Measurements from ENCODE around the gene SERPINA12. TPM values are rescaled to one million over a fixed set of nuclear protein-coding genes. Genes with fewer than 3 reads are reported as not detected.

SERPINA12 gene
- total RNA-seq, 1 experiment from 2014 or later, result not detected

DNA sequence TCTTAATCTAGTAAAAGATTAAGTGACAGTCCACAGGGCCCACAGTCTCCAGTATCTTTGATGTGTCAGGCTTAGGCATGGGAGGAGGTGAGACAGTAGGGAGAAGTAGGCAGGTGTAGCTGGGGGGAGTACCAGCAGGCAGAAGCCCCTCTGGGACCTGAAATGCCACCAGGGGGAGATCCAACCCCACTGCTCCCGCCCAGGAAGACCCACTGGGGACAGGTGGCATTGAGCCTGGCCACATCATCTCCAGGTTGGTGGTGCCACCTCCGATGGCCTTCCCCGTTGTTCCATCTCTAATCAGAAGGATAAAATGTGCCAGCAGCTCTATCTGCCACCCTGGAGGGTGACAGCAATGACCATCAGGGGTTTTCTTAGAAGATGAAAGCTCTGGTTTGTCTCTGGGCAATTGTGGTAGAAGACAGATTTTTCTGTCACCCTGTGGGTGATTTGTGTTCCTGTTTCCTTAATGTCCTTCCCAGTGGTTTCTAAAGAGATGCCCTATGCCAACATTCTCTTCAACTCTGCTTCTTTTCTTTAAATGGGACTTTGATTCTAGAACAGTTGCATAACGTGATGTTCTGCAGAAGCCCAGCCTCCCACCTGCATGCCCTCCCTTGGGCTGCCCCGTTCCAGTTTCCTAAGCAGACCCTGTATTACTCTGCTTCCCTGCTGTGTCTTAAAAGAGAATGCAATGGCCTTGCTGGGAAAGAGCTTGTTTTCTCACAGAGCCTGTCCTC lies 12.3 kb upstream of the SERPINA12 start:
- H3K27ac Mint-ChIP-seq, result no peak overlapping the region
- H3K9me3 Mint-ChIP-seq, result peaks cover 19% of the 10 kb centered on the region
- ATAC-seq, result no peak
- TF ChIP-seq CREB1 (CRISPR knock-in tag; IDR thresholded peaks at IDR 0.05), result no peak
- no peak for TF ChIP-seq GTF2I (CRISPR knock-in tag; conservative IDR thresholded peaks at IDR 0.05)
- TF ChIP-seq MXD4 (CRISPR knock-in tag; IDR thresholded peaks at IDR 0.05; ENCODE audit: borderline replicate concordance), result no peak
- TF ChIP-seq ESRRA (CRISPR knock-in tag; IDR thresholded peaks at IDR 0.05; ENCODE audit: borderline replicate concordance), result no peak
- TF ChIP-seq, protein P1, sequence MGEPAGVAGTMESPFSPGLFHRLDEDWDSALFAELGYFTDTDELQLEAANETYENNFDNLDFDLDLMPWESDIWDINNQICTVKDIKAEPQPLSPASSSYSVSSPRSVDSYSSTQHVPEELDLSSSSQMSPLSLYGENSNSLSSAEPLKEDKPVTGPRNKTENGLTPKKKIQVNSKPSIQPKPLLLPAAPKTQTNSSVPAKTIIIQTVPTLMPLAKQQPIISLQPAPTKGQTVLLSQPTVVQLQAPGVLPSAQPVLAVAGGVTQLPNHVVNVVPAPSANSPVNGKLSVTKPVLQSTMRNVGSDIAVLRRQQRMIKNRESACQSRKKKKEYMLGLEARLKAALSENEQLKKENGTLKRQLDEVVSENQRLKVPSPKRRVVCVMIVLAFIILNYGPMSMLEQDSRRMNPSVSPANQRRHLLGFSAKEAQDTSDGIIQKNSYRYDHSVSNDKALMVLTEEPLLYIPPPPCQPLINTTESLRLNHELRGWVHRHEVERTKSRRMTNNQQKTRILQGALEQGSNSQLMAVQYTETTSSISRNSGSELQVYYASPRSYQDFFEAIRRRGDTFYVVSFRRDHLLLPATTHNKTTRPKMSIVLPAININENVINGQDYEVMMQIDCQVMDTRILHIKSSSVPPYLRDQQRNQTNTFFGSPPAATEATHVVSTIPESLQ (CRISPR knock-in tag; IDR thresholded peaks at IDR 0.05), result no peak
- TF ChIP-seq, protein P2, sequence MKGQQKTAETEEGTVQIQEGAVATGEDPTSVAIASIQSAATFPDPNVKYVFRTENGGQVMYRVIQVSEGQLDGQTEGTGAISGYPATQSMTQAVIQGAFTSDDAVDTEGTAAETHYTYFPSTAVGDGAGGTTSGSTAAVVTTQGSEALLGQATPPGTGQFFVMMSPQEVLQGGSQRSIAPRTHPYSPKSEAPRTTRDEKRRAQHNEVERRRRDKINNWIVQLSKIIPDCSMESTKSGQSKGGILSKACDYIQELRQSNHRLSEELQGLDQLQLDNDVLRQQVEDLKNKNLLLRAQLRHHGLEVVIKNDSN (CRISPR knock-in tag; IDR thresholded peaks at IDR 0.05), result no peak
- TF ChIP-seq TCF7 (CRISPR knock-in tag; IDR thresholded peaks at IDR 0.05; ENCODE audit: low read depth), result no peak
- TF ChIP-seq, protein P3, sequence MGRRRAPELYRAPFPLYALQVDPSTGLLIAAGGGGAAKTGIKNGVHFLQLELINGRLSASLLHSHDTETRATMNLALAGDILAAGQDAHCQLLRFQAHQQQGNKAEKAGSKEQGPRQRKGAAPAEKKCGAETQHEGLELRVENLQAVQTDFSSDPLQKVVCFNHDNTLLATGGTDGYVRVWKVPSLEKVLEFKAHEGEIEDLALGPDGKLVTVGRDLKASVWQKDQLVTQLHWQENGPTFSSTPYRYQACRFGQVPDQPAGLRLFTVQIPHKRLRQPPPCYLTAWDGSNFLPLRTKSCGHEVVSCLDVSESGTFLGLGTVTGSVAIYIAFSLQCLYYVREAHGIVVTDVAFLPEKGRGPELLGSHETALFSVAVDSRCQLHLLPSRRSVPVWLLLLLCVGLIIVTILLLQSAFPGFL (CRISPR knock-in tag; IDR thresholded peaks at IDR 0.05; ENCODE audit: borderline replicate concordance), result no peak
- H3K4me1 Mint-ChIP-seq, result peaks cover 18% of the 10 kb centered on the region
- no peak for DNase-seq (ENCODE audit: low spot score)
- CTCF ChIA-PET, result interaction anchor here (0.6 to 1.8 kb wide), 3 partner anchors 27 to 727 kb away, joined by 3 to 14 read pairs (median 9); no protein-coding TSS in a partner anchor
- H3K36me3 Mint-ChIP-seq, result peaks cover 11% of the 10 kb centered on the region
- POLR2A ChIA-PET, result no interaction called here
- no peak overlapping the region for H3K4me3 Mint-ChIP-seq
- H3K27me3 Mint-ChIP-seq (ENCODE audit: low read depth), result peaks cover 3% of the 10 kb centered on the region; the same call in 1 of the 2 replicates

DNA sequence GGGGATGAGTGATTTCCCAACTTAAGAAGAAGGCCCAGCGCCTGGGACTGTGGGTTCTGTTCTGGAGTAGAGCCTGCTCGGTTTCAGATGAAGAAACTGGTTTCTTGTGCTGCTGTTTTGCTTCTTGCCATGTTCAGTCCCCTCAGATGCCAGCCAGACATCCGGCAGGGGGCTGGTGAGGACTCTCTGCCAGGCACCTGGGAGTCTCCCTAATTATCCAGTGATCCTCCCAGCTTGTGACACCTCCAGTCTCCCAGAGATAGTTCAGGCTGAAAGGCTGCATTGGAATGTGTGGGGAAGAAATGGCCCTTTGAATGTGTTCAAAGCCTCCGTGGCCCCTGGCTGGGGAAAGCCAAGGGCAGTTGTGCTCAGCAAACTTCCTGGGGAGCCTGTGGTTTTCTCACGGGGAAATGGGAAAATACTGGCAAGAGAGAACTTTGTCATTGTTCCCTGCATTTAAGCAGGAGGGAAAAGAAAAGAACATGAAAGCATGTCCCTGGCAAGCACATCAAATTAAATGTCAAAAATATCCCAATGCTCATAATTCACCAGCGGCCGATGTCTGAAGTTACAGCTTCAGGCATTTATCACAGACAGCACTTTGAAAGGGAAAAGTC lies 8.5 kb upstream of the SERPINA12 start:
- CTCF ChIA-PET, result interaction anchor here (1.2 to 2.1 kb wide), 3 partner anchors 31 to 94 kb away, joined by 4 to 10 read pairs (median 6); no protein-coding TSS in a partner anchor
- POLR2A ChIA-PET, result no interaction called here

DNA sequence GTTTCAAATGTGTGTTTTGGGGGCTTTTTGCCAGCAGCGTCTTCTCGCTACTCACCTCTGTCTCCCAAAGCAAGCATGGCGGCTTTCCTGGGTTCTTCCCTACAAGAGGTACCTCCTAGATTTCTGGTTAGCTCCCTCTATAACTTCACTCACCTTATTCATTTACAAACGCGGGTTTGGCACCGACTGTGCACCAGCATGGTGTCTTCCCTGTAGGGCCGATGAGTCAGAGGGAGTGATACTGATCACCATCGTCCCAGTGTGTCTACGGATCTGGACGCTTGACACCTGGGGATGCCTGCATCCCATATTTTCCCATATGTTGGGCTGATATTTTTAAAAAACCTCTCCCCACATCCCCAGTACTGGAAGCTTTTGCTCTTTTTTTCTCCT lies 8.0 kb upstream of the SERPINA12 start:
- CTCF ChIA-PET, result interaction anchor here (2.1 kb wide), 2 partner anchors 31 to 94 kb away, joined by 6 to 10 read pairs; no protein-coding TSS in a partner anchor
- ATAC-seq, result peak; percentile 18; the same call in 1 of the 2 replicates
- no peak overlapping the region for H3K27ac Mint-ChIP-seq

More for the DNA sequence above, 8.5 kb upstream of the SERPINA12 start:
- ATAC-seq (peak; percentile 32; the same call in 1 of the 2 replicates), DNase-seq (ENCODE audit: low spot score) (no peak)
- H3K27ac Mint-ChIP-seq, result no peak overlapping the region; the same call in 1 of the 2 replicates
- no peak overlapping the region for H3K4me3 Mint-ChIP-seq
- peaks cover 19% of the 10 kb centered on the region for H3K4me1 Mint-ChIP-seq
- H3K36me3 Mint-ChIP-seq, result peaks cover 11% of the 10 kb centered on the region
- TF ChIP-seq, protein P4, sequence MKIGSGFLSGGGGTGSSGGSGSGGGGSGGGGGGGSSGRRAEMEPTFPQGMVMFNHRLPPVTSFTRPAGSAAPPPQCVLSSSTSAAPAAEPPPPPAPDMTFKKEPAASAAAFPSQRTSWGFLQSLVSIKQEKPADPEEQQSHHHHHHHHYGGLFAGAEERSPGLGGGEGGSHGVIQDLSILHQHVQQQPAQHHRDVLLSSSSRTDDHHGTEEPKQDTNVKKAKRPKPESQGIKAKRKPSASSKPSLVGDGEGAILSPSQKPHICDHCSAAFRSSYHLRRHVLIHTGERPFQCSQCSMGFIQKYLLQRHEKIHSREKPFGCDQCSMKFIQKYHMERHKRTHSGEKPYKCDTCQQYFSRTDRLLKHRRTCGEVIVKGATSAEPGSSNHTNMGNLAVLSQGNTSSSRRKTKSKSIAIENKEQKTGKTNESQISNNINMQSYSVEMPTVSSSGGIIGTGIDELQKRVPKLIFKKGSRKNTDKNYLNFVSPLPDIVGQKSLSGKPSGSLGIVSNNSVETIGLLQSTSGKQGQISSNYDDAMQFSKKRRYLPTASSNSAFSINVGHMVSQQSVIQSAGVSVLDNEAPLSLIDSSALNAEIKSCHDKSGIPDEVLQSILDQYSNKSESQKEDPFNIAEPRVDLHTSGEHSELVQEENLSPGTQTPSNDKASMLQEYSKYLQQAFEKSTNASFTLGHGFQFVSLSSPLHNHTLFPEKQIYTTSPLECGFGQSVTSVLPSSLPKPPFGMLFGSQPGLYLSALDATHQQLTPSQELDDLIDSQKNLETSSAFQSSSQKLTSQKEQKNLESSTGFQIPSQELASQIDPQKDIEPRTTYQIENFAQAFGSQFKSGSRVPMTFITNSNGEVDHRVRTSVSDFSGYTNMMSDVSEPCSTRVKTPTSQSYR (CRISPR knock-in tag; IDR thresholded peaks at IDR 0.05), result no peak
- TF ChIP-seq CREM (CRISPR knock-in tag; IDR thresholded peaks at IDR 0.05) (no peak), ESRRA (CRISPR knock-in tag; IDR thresholded peaks at IDR 0.05; ENCODE audit: borderline replicate concordance) (no peak), OVOL2 (CRISPR knock-in tag; IDR thresholded peaks at IDR 0.05; ENCODE audit: borderline replicate concordance) (no peak), TEAD4 (CRISPR knock-in tag; IDR thresholded peaks at IDR 0.05) (no peak)
- peaks cover 3% of the 10 kb centered on the region; the same call in 1 of the 2 replicates for H3K27me3 Mint-ChIP-seq (ENCODE audit: low read depth)
- H3K9me3 Mint-ChIP-seq, result peaks cover 15% of the 10 kb centered on the region

More for the DNA sequence above, 8.0 kb upstream of the SERPINA12 start:
- peaks cover 19% of the 10 kb centered on the region for H3K4me1 Mint-ChIP-seq
- H3K27me3 Mint-ChIP-seq (ENCODE audit: low read depth), result peaks cover under 1% of the 10 kb centered on the region; the same call in 1 of the 2 replicates
- peaks cover 15% of the 10 kb centered on the region for H3K9me3 Mint-ChIP-seq
- POLR2A ChIA-PET, result no interaction called here
- no peak overlapping the region for H3K4me3 Mint-ChIP-seq
- TF ChIP-seq MYBL2 (CRISPR knock-in tag; IDR thresholded peaks at IDR 0.05) (no peak), CREM (CRISPR knock-in tag; IDR thresholded peaks at IDR 0.05) (no peak), ZNF416 (CRISPR knock-in tag; IDR thresholded peaks at IDR 0.05) (no peak), ZBTB21 (CRISPR knock-in tag; IDR thresholded peaks at IDR 0.05; ENCODE audit: borderline replicate concordance) (no peak), GRHL2 (CRISPR knock-in tag; IDR thresholded peaks at IDR 0.05; ENCODE audit: insufficient replicate concordance, severe bottlenecking) (no peak)
- TF ChIP-seq, protein P5, sequence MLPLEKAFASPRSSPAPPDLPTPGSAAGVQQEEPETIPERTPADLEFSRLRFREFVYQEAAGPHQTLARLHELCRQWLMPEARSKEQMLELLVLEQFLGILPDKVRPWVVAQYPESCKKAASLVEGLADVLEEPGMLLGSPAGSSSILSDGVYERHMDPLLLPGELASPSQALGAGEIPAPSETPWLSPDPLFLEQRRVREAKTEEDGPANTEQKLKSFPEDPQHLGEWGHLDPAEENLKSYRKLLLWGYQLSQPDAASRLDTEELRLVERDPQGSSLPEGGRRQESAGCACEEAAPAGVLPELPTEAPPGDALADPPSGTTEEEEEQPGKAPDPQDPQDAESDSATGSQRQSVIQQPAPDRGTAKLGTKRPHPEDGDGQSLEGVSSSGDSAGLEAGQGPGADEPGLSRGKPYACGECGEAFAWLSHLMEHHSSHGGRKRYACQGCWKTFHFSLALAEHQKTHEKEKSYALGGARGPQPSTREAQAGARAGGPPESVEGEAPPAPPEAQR (CRISPR knock-in tag; IDR thresholded peaks at IDR 0.05), result no peak
- no peak for DNase-seq (ENCODE audit: low spot score)
- peaks cover 11% of the 10 kb centered on the region for H3K36me3 Mint-ChIP-seq
